Measurements from ENCODE around the gene ESPNL.

The ESPNL gene

GRCh38 chr2:238105506-238106338, 5.6 kb downstream of the ESPNL start:
- H3K27ac ChIP-seq (ENCODE audit: low read depth, low read length) = no peak overlapping the region
- H4K20me1 ChIP-seq (ENCODE audit: low read depth, low read length) = no peaks in the 10 kb centered on the region
- H3K9ac ChIP-seq (ENCODE audit: low read length) = no peak overlapping the region
- no peak overlapping the region for H3K4me3 ChIP-seq (ENCODE audit: insufficient read depth, low read length, poor library complexity, severe bottlenecking)
- H3K36me3 ChIP-seq (ENCODE audit: low read length) = no peaks in the 10 kb centered on the region
- H3K9me2 ChIP-seq (replicated peaks; ENCODE audit: insufficient read depth, low read length) = no peaks in the 10 kb centered on the region
- no peak overlapping the region for H2AFZ ChIP-seq (ENCODE audit: low read depth, low read length, severe bottlenecking)
- H3K79me2 ChIP-seq (ENCODE audit: insufficient read depth, low read length) = no peaks in the 10 kb centered on the region
- H3K4me2 ChIP-seq (ENCODE audit: low read depth, low read length, poor library complexity, severe bottlenecking) = no peak overlapping the region
- TF ChIP-seq EZH2phosphoT487 (conservative IDR thresholded peaks at IDR 0.05; ENCODE audit: low read length) = no peak
- TF ChIP-seq CTCF (IDR thresholded peaks at IDR 0.05; ENCODE audit: insufficient read depth, low read length, poor library complexity, severe bottlenecking) = no peak
- H3F3A ChIP-seq (ENCODE audit: insufficient read depth) = peaks cover 19% of the 10 kb centered on the region
- H3K9me3 ChIP-seq (ENCODE audit: insufficient read depth, low read length) = no peaks in the 10 kb centered on the region
- no peaks in the 10 kb centered on the region for H3K27me3 ChIP-seq (ENCODE audit: low read length)

- Histone ChIP-seq H3K4me3 (ENCODE audit: insufficient read depth, low read length, poor library complexity, severe bottlenecking) (no peak overlapping the region), H4K20me1 (ENCODE audit: low read depth, low read length) (no peaks in the 10 kb centered on the region), H3K79me2 (ENCODE audit: insufficient read depth, low read length) (no peaks in the 10 kb centered on the region), H2AFZ (ENCODE audit: low read depth, low read length, severe bottlenecking) (no peak overlapping the region), H3K4me2 (ENCODE audit: low read depth, low read length, poor library complexity, severe bottlenecking) (no peak overlapping the region), H3K27me3 (ENCODE audit: low read length) (no peaks in the 10 kb centered on the region), H3F3A (ENCODE audit: insufficient read depth) (peaks cover 19% of the 10 kb centered on the region), H3K27ac (ENCODE audit: low read depth, low read length) (peak overlapping the region; percentile 92; the same call in 1 of the 2 replicates), H3K9me2 (replicated peaks; ENCODE audit: insufficient read depth, low read length) (no peaks in the 10 kb centered on the region), H3K36me3 (ENCODE audit: low read length) (0 out of 2 replicates have a peak, but pooled peaks cover 1% of the 10 kb centered on the region), H3K9ac (ENCODE audit: low read length) (peak overlapping the region; percentile 51; the same call in 1 of the 2 replicates), H3K9me3 (ENCODE audit: insufficient read depth, low read length) (no peaks in the 10 kb centered on the region)
- TF ChIP-seq CTCF (IDR thresholded peaks at IDR 0.05; ENCODE audit: insufficient read depth, low read length, poor library complexity, severe bottlenecking) (no peak), EZH2phosphoT487 (conservative IDR thresholded peaks at IDR 0.05; ENCODE audit: low read length) (no peak)
Observed at GRCh38 chr2:238106339-238106697, 6.2 kb downstream of the ESPNL start.

GRCh38 chr2:238106698-238107524, 6.8 kb downstream of the ESPNL start:
- Histone ChIP-seq H2AFZ (ENCODE audit: low read depth, low read length, severe bottlenecking) (peak overlapping the region; percentile 52), H3K9me3 (ENCODE audit: insufficient read depth, low read length) (no peaks in the 10 kb centered on the region), H3K9ac (ENCODE audit: low read length) (peak overlapping the region; percentile 51), H3K4me3 (ENCODE audit: insufficient read depth, low read length, poor library complexity, severe bottlenecking) (peak overlapping the region; percentile 45), H3K27ac (ENCODE audit: low read depth, low read length) (peak overlapping the region; percentile 92), H3K4me2 (ENCODE audit: low read depth, low read length, poor library complexity, severe bottlenecking) (peak overlapping the region; percentile 69), H3K9me2 (replicated peaks; ENCODE audit: insufficient read depth, low read length) (no peaks in the 10 kb centered on the region), H3K36me3 (ENCODE audit: low read length) (0 out of 2 replicates have a peak, but pooled peaks cover 6% of the 10 kb centered on the region), H4K20me1 (ENCODE audit: low read depth, low read length) (no peaks in the 10 kb centered on the region), H3K27me3 (ENCODE audit: low read length) (no peaks in the 10 kb centered on the region), H3F3A (ENCODE audit: insufficient read depth) (peaks cover 24% of the 10 kb centered on the region), H3K79me2 (ENCODE audit: insufficient read depth, low read length) (no peaks in the 10 kb centered on the region)
- TF ChIP-seq EZH2phosphoT487 (conservative IDR thresholded peaks at IDR 0.05; ENCODE audit: low read length) (no peak), CTCF (IDR thresholded peaks at IDR 0.05; ENCODE audit: insufficient read depth, low read length, poor library complexity, severe bottlenecking) (peak; percentile 41)

All from SU-DHL-6 (cell line).